Stimulated activated naive CD8-positive, alpha-beta T cell treated with anti-CD3 and anti-CD28 coated beads, Interleukin-15, Interleukin-2, amounts not matched to agents 100 ng/mL and 50 ng/mL, for 24 hours (primary cell): Measurements from ENCODE around the gene LBH.

Source experiments
- H3K27ac Mint-ChIP-seq: one replicate; pipeline ENCODE4 v1.8.0; 2021; ENCODE audit warnings: mild to moderate bottlenecking, mixed read lengths
- H3K27me3 Mint-ChIP-seq: one replicate; pipeline ENCODE4 v1.8.0; 2021; ENCODE audit warnings: mixed read lengths
- H3K36me3 Mint-ChIP-seq: one replicate; pipeline ENCODE4 v1.8.0; 2021; ENCODE audit warnings: low read depth, mixed read lengths
- H3K4me1 Mint-ChIP-seq: one replicate; pipeline ENCODE4 v1.8.0; 2021; ENCODE audit warnings: low read depth, mixed read lengths
- H3K4me3 Mint-ChIP-seq: one replicate; pipeline ENCODE4 v1.8.0; 2021; ENCODE audit warnings: mild to moderate bottlenecking, mixed read lengths
- H3K9me3 Mint-ChIP-seq: one replicate; pipeline ENCODE4 v1.8.0; 2021; ENCODE audit warnings: mixed read lengths

LBH gene

GRCh38 chr2:30231212-30231995, at the start of gene LBH:
Gene LBH (plus strand): TSS chr2:30231534. CDS start chr2:30231739, 205 bp downstream.
- peak within 1 kb of the TSS; percentile 86 for H3K27ac Mint-ChIP-seq
- H3K36me3 Mint-ChIP-seq, result peaks cover 28% of the 10 kb centered on the region
- no peaks in the 10 kb centered on the region for H3K27me3 Mint-ChIP-seq
- H3K4me3 Mint-ChIP-seq, result peak within 1 kb of the TSS; percentile 91
- H3K4me1 Mint-ChIP-seq, result peaks cover 68% of the 10 kb centered on the region
- H3K9me3 Mint-ChIP-seq, result no peaks in the 10 kb centered on the region

- no peaks in the 10 kb centered on the region for H3K27me3 Mint-ChIP-seq
- H3K4me3 Mint-ChIP-seq, result no peak overlapping the region
- H3K4me1 Mint-ChIP-seq, result no peaks in the 10 kb centered on the region
- H3K27ac Mint-ChIP-seq, result no peak overlapping the region
- no peaks in the 10 kb centered on the region for H3K36me3 Mint-ChIP-seq
- H3K9me3 Mint-ChIP-seq, result no peaks in the 10 kb centered on the region
These were observed 47.3 kb upstream of the LBH start for GRCh38 chr2:30184035-30184434.

GRCh38 chr2:30185178-30185577, 46.2 kb upstream of the LBH start:
- Mint-ChIP-seq H3K4me3 (no peak overlapping the region), H3K4me1 (no peaks in the 10 kb centered on the region), H3K36me3 (no peaks in the 10 kb centered on the region), H3K27me3 (no peaks in the 10 kb centered on the region), H3K9me3 (no peaks in the 10 kb centered on the region), H3K27ac (no peak overlapping the region)

GRCh38 chr2:30188292-30188691, 43.0 kb upstream of the LBH start:
- Mint-ChIP-seq H3K36me3 (no peaks in the 10 kb centered on the region), H3K4me1 (no peaks in the 10 kb centered on the region), H3K27ac (no peak overlapping the region), H3K4me3 (no peak overlapping the region), H3K9me3 (no peaks in the 10 kb centered on the region), H3K27me3 (no peaks in the 10 kb centered on the region)

GRCh38 chr2:30190637-30191036, 40.7 kb upstream of the LBH start:
- Mint-ChIP-seq H3K36me3 (no peaks in the 10 kb centered on the region), H3K27ac (no peak overlapping the region), H3K4me1 (no peaks in the 10 kb centered on the region), H3K9me3 (no peaks in the 10 kb centered on the region), H3K27me3 (no peaks in the 10 kb centered on the region), H3K4me3 (no peak overlapping the region)

GRCh38 chr2:30191107-30191506, 40.2 kb upstream of the LBH start:
- Mint-ChIP-seq H3K36me3 (no peaks in the 10 kb centered on the region), H3K4me1 (no peaks in the 10 kb centered on the region), H3K4me3 (no peak overlapping the region), H3K9me3 (no peaks in the 10 kb centered on the region), H3K27me3 (no peaks in the 10 kb centered on the region), H3K27ac (no peak overlapping the region)

- Mint-ChIP-seq H3K27ac (no peak overlapping the region), H3K4me1 (no peaks in the 10 kb centered on the region)
These were observed 39.5 kb upstream of the LBH start for GRCh38 chr2:30191819-30192271.

GRCh38 chr2:30192314-30192713, 39.0 kb upstream of the LBH start:
- Mint-ChIP-seq H3K36me3 (no peaks in the 10 kb centered on the region), H3K9me3 (no peaks in the 10 kb centered on the region), H3K27ac (no peak overlapping the region), H3K4me1 (peaks cover 2% of the 10 kb centered on the region), H3K27me3 (no peaks in the 10 kb centered on the region), H3K4me3 (no peak overlapping the region)

More at GRCh38 chr2:30191819-30192271, 39.5 kb upstream of the LBH start:
- Mint-ChIP-seq H3K36me3 (no peaks in the 10 kb centered on the region), H3K27me3 (no peaks in the 10 kb centered on the region), H3K9me3 (no peaks in the 10 kb centered on the region), H3K4me3 (no peak overlapping the region)

- H3K27me3 Mint-ChIP-seq, result no peaks in the 10 kb centered on the region
- peak overlapping the region; percentile 14 for H3K27ac Mint-ChIP-seq
- H3K9me3 Mint-ChIP-seq, result no peaks in the 10 kb centered on the region
- H3K4me1 Mint-ChIP-seq, result peaks cover 7% of the 10 kb centered on the region
- H3K4me3 Mint-ChIP-seq, result no peak overlapping the region
- H3K36me3 Mint-ChIP-seq, result no peaks in the 10 kb centered on the region
These were observed 38.1 kb upstream of the LBH start for GRCh38 chr2:30193104-30193681.

- peaks cover 7% of the 10 kb centered on the region for H3K4me1 Mint-ChIP-seq
These were observed 36.9 kb upstream of the LBH start for GRCh38 chr2:30194421-30194820.

GRCh38 chr2:30195016-30195415, 36.3 kb upstream of the LBH start:
- Mint-ChIP-seq H3K9me3 (no peaks in the 10 kb centered on the region), H3K36me3 (no peaks in the 10 kb centered on the region), H3K27ac (no peak overlapping the region), H3K4me3 (no peak overlapping the region), H3K4me1 (peaks cover 7% of the 10 kb centered on the region), H3K27me3 (no peaks in the 10 kb centered on the region)

More at GRCh38 chr2:30194421-30194820, 36.9 kb upstream of the LBH start:
- Mint-ChIP-seq H3K27me3 (no peaks in the 10 kb centered on the region), H3K4me3 (no peak overlapping the region), H3K9me3 (no peaks in the 10 kb centered on the region), H3K27ac (no peak overlapping the region), H3K36me3 (no peaks in the 10 kb centered on the region)

GRCh38 chr2:30197570-30198192, 33.7 kb upstream of the LBH start:
- Mint-ChIP-seq H3K4me3 (no peak overlapping the region), H3K36me3 (no peaks in the 10 kb centered on the region), H3K9me3 (no peaks in the 10 kb centered on the region), H3K27me3 (no peaks in the 10 kb centered on the region), H3K27ac (no peak overlapping the region), H3K4me1 (peaks cover 7% of the 10 kb centered on the region)

GRCh38 chr2:30201990-30202389, 29.3 kb upstream of the LBH start:
- H3K27me3 Mint-ChIP-seq, result no peaks in the 10 kb centered on the region
- H3K9me3 Mint-ChIP-seq, result no peaks in the 10 kb centered on the region
- H3K27ac Mint-ChIP-seq, result no peak overlapping the region
- H3K36me3 Mint-ChIP-seq, result no peaks in the 10 kb centered on the region
- no peak overlapping the region for H3K4me3 Mint-ChIP-seq
- H3K4me1 Mint-ChIP-seq, result peaks cover 7% of the 10 kb centered on the region

GRCh38 chr2:30203156-30203555, 28.2 kb upstream of the LBH start:
- no peak overlapping the region for H3K4me3 Mint-ChIP-seq
- no peaks in the 10 kb centered on the region for H3K9me3 Mint-ChIP-seq
- no peaks in the 10 kb centered on the region for H3K36me3 Mint-ChIP-seq
- no peak overlapping the region for H3K27ac Mint-ChIP-seq
- no peaks in the 10 kb centered on the region for H3K27me3 Mint-ChIP-seq
- H3K4me1 Mint-ChIP-seq, result peaks cover 2% of the 10 kb centered on the region

- no peaks in the 10 kb centered on the region for H3K36me3 Mint-ChIP-seq
- H3K27me3 Mint-ChIP-seq, result no peaks in the 10 kb centered on the region
- no peak overlapping the region for H3K27ac Mint-ChIP-seq
- H3K9me3 Mint-ChIP-seq, result no peaks in the 10 kb centered on the region
- H3K4me1 Mint-ChIP-seq, result peaks cover 14% of the 10 kb centered on the region
- no peak overlapping the region for H3K4me3 Mint-ChIP-seq
These were observed 27.1 kb upstream of the LBH start for GRCh38 chr2:30204281-30204680.
